Hematopoietic multipotent progenitor cell treated with erythropoietin and hydrocortisone succinate and interleukin-3 and kit ligand, for 8 days (in vitro differentiated cells): Measurements from ENCODE around the gene FBXW8.

ENCODE experiments used
- DNase-seq: peaks from one replicate; pipeline ENCODE4 v3.0.0-alpha.2; 2015

Gene FBXW8

DNA sequence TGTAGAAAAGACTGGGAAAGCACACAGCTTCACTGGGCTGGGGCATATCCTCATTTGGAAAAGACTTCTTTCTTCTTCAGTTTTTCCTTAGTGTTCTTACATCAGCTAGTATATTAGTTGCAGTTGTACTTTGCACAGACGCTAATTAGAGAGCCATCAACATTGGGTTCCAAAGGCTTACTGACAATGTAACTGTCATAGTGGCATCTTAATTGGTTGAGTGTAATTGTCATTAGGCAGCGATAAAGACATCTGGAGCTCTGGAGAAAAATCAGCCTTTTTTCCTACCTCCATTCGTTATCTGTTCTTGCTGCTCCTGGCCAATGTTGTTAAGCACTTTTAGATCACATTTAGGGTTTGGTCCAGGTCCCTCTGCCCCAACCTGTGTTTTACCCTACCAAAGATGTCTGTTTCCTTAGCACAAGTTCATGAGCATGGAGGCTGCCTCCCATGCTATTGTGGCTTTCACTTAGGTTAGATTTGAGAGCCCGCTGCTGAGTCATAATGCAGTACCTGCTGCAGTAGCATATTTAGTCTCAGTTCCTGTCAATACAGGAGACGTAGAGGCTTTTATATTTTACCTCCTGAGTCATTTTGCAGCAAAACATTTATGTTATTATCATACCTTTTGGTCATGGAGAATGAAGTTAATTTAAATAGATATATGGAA, 49.2 kb downstream of the FBXW8 start:
- DNase-seq: no peak

GRCh38 chr12:116962197-116962596, 51.4 kb downstream of the FBXW8 start:
- no peak for DNase-seq

DNA sequence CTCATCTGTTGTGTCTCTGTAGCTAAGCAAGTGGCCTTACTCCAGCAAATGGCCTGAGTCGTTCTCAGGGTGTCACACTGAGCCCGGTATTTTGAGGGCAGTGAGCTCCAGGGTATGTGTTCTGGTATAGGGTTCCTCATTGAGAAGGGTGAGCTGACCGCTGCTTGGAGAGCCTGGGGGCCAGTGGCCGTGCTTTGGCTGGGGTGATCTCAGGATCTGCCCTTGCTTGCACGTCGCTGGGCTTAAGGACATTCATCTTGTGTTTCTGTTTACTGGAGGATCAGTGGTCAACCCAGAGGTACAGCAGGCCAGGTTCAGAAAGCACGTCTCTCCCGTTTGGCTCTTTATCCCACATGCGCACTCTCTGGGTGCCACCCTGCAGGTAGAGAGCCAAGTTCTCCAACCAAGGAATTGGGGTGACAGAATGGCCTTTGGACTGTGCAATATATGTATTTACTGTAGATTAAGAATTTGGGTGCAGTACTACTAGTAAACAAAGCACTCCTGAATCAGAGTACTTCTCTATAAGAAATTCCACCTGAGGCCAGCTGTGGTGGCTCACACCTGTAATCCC, 52.1 kb downstream of the FBXW8 start:
- DNase-seq: no peak

DNA sequence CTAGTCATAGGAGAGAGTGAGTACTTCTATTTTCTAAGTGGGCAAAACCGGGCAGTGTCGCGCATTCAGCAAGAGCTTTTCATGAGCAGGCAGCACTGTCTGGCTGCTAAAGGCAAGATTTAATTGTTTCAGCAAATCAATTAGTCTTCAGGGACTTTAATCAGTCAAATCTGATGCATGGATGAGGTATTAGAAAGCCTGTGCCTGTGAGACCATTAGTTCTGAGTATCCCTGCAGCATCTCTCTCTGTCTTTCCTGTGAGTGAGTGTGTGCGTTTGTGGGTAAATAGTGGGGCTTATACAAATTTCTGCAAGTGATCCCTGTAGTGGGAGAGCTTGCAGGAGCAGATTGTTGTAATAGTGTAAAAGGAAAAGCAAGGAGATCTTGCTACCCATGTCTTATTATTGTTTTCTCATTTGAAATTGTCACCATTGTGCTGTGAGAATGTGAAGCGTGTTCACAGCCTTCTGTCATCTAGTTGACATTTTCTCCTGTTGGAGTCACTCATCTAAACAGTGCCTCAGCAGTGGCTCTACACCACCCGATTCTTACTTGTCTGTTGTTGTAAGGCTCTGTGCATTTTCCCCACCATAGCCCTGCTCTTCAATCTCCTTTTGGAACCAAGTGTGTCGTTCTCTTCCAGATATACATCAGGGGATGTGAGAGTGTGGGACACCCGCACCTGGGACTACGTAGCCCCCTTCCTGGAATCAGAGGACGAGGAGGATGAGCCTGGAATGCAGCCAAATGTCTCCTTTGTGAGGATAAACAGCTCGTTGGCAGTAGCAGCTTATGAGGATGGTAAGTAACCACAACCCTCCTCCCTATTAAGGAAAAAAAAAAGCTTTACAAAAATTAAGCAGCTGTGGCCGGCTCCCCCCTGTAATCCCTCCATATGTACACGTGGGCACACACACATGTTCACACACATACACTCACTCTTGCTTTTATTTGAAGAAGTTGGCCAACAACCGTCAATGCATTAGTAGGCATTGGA, 53.6 kb downstream of the FBXW8 start:
- no peak for DNase-seq

DNA sequence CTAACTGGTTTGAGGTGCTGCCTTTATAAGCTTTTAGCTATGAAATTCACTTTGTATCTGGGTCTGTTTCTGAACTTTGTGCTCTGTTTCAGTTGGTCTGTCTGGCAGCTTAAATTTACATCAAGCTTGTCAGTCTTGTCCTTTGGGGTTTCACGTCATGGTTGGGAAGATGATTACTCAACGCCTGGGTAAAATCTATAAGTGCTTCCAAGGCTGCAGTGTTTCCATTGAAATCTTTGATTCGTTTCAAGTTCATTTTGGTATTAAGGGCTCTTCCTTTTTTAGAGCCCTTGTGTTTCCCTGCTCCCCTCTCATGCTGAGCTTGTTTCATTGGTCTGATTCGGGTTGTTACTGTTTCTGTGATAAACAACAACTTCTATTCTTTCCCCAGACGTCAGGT, 58.2 kb downstream of the FBXW8 start:
- DNase-seq: no peak

DNA sequence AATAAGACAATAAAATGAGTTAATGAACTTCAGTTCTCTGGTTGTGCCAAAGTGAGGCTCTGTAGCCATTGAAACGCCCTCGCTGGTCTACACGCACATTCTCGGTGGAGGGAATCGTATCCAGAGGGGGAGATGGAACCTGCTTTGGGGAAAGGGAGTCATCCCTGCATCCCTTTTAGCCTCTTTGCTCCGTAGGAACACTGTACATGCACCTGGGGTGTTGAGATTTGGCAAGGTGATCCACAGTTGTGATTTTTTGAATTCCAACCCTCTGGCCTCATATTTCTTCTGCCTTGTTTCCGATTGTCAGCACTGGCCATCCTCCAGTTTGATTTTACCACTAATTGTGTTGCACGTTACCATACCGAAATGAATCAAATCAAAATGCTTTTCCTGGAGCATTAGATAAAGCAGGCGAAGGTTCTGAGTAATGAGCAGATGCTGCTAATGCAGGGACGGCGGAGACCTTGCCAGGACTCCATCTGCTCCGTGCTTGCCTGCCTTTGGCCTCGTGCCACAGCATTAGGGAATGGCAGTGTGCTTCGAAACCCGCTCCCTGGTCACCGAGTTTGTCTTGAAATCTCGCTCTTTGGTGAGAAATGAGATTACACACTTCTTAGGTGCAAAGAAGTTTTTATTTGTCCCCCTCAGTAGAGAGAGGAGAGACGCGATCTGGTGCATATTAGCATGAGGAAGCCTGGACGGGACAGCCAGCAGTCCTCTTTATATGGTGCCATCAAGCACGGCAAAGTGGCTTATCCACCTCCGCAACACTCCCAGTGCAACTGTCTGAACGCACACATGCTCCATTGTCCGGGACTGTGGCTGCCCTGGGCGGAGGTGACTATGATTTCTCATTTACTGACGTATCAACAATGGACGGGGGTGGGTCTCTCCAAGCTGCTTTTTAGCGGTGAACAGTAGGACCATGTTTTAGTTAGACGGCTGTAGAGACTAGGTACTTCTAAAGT, 59.1 kb downstream of the FBXW8 start:
- DNase-seq: no peak

DNA sequence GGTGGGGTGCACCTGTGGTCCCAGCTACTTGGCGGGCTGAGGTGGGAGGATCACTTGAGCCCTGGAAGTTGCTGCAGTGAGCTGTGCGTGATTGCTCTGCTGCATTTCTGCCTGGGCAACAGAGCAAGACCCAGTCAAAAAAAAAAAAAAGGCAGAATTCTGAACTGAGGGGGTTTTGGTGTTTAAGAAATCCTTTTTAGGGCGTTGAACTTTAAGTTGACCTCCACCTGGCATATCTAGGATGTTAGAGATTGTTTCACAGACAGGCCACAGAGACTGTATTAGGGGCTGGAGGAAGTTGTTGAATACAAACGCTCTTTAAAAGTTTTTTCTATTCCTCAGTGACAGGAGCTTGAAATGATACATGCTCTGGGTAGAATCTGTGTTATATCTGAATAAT, 60.5 kb downstream of the FBXW8 start:
- no peak for DNase-seq

GRCh38 chr12:116975779-116976393, 65.1 kb downstream of the FBXW8 start:
- DNase-seq: no peak

DNA sequence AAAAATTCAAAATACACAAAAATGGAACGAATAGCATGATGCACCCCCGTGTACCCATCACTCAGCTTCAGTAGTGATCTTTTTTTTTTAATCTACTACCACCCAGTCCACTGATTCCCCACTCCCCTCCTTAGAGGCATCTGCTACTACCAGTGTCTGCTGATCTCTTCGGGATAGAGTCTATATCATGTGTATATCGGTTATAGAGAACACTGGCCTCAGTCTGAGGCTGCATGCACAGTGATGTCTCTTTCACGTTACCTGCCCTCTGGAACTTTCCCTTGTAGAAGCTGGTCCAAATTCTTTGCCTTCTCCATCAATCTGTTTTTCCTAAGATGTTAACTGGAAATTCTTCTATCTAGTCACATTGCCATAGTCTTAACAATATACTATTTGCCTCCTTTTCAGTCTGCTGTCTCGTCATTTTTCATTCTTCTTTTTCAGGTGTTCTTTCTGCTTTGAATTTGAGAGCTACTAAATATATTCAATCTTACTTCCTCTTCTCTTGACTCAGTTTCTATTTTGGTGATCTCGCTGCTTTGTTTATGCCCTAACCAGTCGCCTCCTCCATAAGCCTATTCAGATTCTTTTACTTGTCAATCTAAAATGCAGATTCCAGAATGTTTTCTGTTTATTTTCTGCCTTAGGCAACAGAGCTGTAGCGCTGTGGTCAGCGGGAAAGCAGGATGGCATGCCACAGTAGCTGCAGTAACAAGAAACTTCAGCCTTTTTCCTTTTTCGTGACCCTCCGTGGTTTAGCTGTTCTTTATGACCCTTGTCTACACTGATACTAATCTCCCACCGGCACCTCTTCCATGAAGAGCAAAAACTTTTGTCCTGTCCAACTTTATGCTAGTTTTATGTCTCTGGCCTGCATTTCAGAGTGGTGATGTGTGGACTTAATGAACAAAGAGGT, 67.0 kb downstream of the FBXW8 start:
- no peak for DNase-seq

- no peak for DNase-seq
Observed at GRCh38 chr12:116978791-116979508, 68.2 kb downstream of the FBXW8 start.

- DNase-seq: no peak
Observed at GRCh38 chr12:116980083-116980482, 69.3 kb downstream of the FBXW8 start.

GRCh38 chr12:116982791-116983411, 72.2 kb downstream of the FBXW8 start:
- DNase-seq: no peak

GRCh38 chr12:116984098-116984497, 73.3 kb downstream of the FBXW8 start:
- DNase-seq: no peak

DNA sequence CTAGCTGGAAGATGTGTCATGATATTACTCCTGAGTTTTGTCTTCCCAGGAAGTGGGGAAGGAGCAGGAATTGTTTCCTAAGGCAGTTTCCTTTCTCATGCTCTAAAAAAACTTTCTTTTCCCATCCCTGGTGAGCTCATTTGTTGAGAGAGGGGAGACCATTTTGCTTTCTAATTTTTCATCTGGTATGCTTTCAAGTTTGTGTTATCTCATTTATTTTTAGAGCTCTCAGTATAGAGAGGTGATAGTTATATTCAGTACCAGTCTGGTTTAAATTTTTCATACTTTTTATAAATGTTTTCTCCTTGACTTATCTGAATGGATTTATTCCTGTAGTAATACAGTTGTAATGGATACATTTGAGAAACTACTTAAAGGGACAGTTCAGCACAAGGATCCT, 79.6 kb downstream of the FBXW8 start:
- DNase-seq: no peak

DNA sequence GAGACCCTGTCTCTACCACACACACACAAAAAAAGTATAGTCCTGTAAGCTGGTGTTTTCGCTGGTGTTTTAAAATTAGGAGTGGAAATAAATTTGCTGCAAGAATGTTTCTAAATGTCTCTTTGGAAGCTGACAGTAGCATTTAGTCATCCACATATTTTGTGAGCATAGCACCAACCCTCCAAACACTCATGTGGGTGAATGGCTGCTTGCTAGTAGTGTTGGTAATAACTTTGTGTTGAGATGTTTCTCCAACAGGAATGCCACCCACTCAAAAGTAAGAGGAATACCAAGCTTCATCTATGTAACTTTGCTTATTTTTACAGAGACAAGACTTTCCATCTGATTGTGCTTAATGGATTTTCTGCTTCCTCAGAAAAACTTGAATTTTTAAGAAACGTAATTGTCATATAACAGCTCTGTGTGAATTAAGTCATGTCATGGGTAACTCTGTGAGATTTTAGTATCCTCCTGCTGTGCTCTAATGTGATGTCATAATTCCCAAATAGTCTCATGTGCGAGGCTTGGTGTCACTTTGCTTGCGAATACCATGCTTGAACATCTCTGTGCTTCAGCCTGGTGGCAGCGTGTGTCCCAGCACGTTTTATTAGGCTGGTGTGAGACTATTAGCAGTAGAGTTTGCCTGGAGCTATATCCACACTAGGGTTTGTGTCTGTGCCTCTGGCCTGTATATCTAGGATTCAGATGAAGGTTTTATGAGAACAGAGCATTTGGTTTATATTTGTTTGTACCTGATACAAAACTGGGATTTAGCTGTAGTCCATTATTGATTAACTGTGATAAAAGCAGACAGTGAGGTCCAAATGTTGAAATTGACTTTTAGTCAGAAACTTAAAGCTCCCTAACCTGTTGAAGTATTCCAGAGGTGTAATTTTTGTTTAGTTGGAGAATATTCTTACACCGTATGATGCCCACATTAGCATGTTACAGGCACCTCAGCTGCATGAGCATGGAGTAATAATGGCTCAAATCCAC, 80.5 kb downstream of the FBXW8 start:
- DNase-seq: no peak

DNA sequence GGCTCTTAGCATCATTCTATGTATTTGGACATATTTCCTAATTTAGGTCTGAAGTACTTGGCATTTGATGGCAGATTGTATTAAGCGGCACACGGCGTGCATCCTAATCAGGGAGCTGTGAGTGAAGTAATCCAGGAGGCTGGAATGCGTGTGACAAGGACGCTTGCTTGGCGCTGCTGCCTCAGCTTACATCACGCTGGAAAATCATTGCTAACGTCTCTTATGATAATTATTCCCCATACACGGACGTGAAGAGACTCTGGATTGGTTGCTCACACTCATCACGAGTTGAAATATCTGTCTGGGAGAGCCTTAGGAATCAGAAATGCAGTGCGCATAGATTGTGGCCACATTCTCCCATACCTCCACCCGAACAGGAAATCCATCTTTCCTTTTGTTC, 85.3 kb downstream of the FBXW8 start:
- DNase-seq: no peak

DNA sequence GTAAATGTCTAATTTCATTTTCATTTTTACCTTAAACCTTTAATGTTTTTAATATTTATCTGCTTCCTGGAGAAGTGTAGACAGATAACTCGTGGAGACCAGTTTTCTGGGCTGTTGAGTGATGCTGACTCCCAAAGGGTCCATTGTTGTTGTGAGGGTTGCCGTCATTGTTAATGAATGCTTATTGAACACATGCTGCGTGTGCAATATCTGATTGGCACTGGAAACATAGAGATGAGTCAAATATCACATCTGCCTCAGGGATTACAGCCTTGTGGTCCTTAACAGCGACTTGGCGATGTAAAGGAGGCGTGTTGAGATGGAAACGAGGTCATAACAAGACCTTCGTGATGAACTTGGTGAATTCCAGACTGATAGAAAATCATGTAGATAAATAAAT, 85.9 kb downstream of the FBXW8 start:
- no peak for DNase-seq

DNA sequence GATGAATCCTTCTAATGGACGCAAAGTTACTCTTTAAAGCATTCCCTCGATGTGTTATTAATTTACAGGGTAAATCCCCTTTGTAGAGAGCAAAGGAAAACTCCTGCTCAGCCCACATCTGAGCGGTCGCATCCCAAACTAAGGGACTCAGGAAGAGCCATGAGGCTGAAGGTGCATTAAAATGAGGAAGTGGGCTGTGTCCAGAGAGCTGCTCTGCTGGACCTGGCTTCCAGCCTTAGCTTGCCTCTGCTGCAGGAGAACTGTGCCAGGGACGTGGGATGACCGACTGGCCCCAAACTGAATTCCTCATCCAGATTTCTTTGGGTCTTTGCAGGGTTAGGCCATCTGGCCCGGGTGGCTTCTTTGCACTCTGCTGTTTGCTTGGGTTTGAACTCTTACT, 88.3 kb downstream of the FBXW8 start:
- DNase-seq: no peak

- no peak for DNase-seq
Observed at GRCh38 chr12:117000316-117000715, 89.6 kb downstream of the FBXW8 start.
